Tibial nerve (tissue), 4 donors: ENCODE data around the gene GPRC6A. TPM values are rescaled to one million over a fixed set of nuclear protein-coding genes. Genes with fewer than 3 reads are reported as not detected.

ENCODE experiments used
- DNase-seq, 2 donors: peaks; one replicate each; pipeline ENCODE4 v3.0.0-alpha.2; 2019; ENCODE audit warnings: low spot score in 2 of 2
- H3K27ac ChIP-seq, 4 donors: fragments of 200-600 bp; sonication (generic) in 3 of 4; one replicate each; pipeline ENCODE4 v1.5.1; 2017 to 2019; ENCODE audit warnings: mild to moderate bottlenecking in 1 of 4
- H3K27me3 ChIP-seq, 2 donors: fragments of 200-600 bp; sonication (generic) in 1 of 2; one replicate each; pipeline versions ENCODE4 v1.5.1 to v1.6.0; 2017 to 2019
- H3K36me3 ChIP-seq, 3 donors: fragments of 200-600 bp; sonication (generic); one replicate each; pipeline ENCODE4 v1.5.1; 2018 to 2019
- H3K4me1 ChIP-seq, 4 donors: fragments of 200-600 bp; sonication (generic) in 3 of 4; one replicate each; pipeline ENCODE4 v1.5.1; 2017 to 2019
- H3K4me3 ChIP-seq, 4 donors: fragments of 200-600 bp; sonication (generic) in 3 of 4; one replicate each; pipeline ENCODE4 v1.5.1; 2017 to 2019; ENCODE audit warnings: mild to moderate bottlenecking in 1 of 4, moderate library complexity in 1 of 4
- H3K9me3 ChIP-seq, 4 donors: fragments of 200-600 bp; sonication (generic) in 3 of 4; one replicate each; pipeline ENCODE4 v1.5.1; 2017 to 2019
- EP300 ChIP-seq, 2 donors: sonication (generic); formaldehyde crosslinking; IDR thresholded peaks; one replicate each; pipeline ENCODE4 v1.6.1; 2017; ENCODE audit warnings: antibody characterized with exemption in 2 of 2, mild to moderate bottlenecking in 1 of 2
- POLR2A ChIP-seq, 2 donors: fragments of 450-650 bp; IDR thresholded peaks; one replicate each; pipeline ENCODE4 v1.6.1; 2017; ENCODE audit warnings: antibody characterized with exemption in 2 of 2, mild to moderate bottlenecking in 2 of 2, moderate library complexity in 2 of 2
- whole genome bisulfite sequencing, 2 donors: methylation state at CpG; one replicate each; pipeline ENCODE4 v1.1.5; 2018; 5-methylcytosine and 5-hydroxymethylcytosine counted together
- total RNA-seq, 4 donors: library from RNA; depleted of rRNA; stranded (reverse); fragments of >200 nt; gene quantifications; one replicate each; pipeline ENCODE4 v1.1.0, GENCODE V29; 2016
- TF ChIP-seq, protein P1 (sequence below), 5 experiments: fragments of 200-600 bp in 3 of 5; fragments of 450-650 bp in 2 of 5; sonication (generic) in 3 of 5; IDR thresholded peaks; one replicate each; pipeline ENCODE4 v1.5.1; 2016 to 2019; ENCODE audit warnings: antibody characterized with exemption in 5 of 5, mild to moderate bottlenecking in 3 of 5, moderate library complexity in 2 of 5

Gene GPRC6A, protein sequence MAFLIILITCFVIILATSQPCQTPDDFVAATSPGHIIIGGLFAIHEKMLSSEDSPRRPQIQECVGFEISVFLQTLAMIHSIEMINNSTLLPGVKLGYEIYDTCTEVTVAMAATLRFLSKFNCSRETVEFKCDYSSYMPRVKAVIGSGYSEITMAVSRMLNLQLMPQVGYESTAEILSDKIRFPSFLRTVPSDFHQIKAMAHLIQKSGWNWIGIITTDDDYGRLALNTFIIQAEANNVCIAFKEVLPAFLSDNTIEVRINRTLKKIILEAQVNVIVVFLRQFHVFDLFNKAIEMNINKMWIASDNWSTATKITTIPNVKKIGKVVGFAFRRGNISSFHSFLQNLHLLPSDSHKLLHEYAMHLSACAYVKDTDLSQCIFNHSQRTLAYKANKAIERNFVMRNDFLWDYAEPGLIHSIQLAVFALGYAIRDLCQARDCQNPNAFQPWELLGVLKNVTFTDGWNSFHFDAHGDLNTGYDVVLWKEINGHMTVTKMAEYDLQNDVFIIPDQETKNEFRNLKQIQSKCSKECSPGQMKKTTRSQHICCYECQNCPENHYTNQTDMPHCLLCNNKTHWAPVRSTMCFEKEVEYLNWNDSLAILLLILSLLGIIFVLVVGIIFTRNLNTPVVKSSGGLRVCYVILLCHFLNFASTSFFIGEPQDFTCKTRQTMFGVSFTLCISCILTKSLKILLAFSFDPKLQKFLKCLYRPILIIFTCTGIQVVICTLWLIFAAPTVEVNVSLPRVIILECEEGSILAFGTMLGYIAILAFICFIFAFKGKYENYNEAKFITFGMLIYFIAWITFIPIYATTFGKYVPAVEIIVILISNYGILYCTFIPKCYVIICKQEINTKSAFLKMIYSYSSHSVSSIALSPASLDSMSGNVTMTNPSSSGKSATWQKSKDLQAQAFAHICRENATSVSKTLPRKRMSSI
- not detected for total RNA-seq

DNA sequence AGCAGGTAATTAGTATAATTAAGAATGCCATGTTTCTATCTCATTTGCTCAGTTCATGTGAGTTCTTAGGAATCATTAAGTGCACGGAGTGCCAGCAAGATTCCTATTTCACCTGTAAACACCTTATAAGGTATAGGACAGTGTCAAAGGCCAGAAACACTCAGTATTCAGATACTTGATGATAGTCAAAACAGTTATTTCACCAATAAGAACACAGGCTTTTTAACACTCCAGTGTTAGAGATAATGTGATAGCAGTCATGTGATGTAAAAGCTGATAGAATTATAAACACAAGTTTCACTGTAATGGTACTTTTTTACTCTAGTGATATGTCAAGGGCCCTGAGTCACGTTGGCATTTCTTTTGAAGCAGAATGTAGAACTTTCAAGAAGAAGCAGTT is at the start of gene GPRC6A:
Gene GPRC6A (minus strand): TSS at position 101 of the 400 bp plus-strand sequence. CDS start 70 bp downstream, at position 31.
- H3K4me1 ChIP-seq = no peaks in the 10 kb centered on the region
- no peak for DNase-seq
- WGBS, 2 donors = 61 to 63% methylated on average over 2 of the region's 2 CpGs
- TF ChIP-seq POLR2A (IDR thresholded peaks at IDR 0.05) = no peak
- TF ChIP-seq EP300 (IDR thresholded peaks at IDR 0.05) = no peak
- TF ChIP-seq, protein P1, sequence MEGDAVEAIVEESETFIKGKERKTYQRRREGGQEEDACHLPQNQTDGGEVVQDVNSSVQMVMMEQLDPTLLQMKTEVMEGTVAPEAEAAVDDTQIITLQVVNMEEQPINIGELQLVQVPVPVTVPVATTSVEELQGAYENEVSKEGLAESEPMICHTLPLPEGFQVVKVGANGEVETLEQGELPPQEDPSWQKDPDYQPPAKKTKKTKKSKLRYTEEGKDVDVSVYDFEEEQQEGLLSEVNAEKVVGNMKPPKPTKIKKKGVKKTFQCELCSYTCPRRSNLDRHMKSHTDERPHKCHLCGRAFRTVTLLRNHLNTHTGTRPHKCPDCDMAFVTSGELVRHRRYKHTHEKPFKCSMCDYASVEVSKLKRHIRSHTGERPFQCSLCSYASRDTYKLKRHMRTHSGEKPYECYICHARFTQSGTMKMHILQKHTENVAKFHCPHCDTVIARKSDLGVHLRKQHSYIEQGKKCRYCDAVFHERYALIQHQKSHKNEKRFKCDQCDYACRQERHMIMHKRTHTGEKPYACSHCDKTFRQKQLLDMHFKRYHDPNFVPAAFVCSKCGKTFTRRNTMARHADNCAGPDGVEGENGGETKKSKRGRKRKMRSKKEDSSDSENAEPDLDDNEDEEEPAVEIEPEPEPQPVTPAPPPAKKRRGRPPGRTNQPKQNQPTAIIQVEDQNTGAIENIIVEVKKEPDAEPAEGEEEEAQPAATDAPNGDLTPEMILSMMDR (IDR thresholded peaks at IDR 0.05) = no peak
- no peaks in the 10 kb centered on the region for H3K27me3 ChIP-seq
- H3K27ac ChIP-seq = no peak within 1 kb of the TSS
- peaks cover 0 to 7% (median 2%) of the 10 kb centered on the region in 4 donors for H3K9me3 ChIP-seq
- H3K36me3 ChIP-seq = no peaks in the 10 kb centered on the region
- H3K4me3 ChIP-seq = no peak within 1 kb of the TSS

DNA sequence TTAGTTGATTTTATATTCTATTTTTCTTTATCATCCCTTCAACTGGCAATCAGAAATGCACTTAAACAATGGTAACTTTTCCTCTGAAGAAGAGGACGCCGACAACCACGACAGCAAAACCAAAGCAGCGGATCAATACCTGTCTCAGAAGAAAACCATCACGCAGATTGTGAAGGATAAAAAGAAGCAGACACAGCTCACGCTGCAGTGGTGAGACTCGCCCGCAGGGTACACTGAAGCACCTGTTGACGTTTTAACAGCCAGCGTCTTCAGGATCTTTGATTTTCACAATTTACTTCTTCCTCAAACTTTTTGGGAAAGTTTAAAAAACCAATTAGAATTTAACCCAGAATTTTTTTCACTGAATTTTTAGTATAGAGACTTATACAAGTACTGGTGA is 48.9 kb upstream of the GPRC6A start:
- Histone ChIP-seq H3K27me3 (peaks cover 0 to 48% of the 10 kb centered on the region in 2 donors), H3K36me3 (no peaks in the 10 kb centered on the region), H3K4me3 (no peak overlapping the region), H3K9me3 (peaks cover 0 to under 1% (median 0%) of the 10 kb centered on the region in 4 donors), H3K27ac (no peak overlapping the region), H3K4me1 (peaks cover 0 to 17% (median 3%) of the 10 kb centered on the region in 4 donors)
- no peak for TF ChIP-seq EP300 (IDR thresholded peaks at IDR 0.05)
- no peak for DNase-seq
- 6% methylated on average over 10 of the region's 10 CpGs for WGBS, 2 donors

- Histone ChIP-seq H3K27ac (no peak within 1 kb of the TSS), H3K4me1 (peaks cover 0 to 17% (median 3%) of the 10 kb centered on the region in 4 donors), H3K27me3 (peaks cover 0 to 48% of the 10 kb centered on the region in 2 donors), H3K36me3 (no peaks in the 10 kb centered on the region), H3K4me3 (peak within 1 kb of the TSS in 2 of 4 donors; percentile 8 to 43), H3K9me3 (peaks cover 0 to 3% (median 0%) of the 10 kb centered on the region in 4 donors)
- TF ChIP-seq, protein P1 (IDR thresholded peaks at IDR 0.05) = no peak
- TF ChIP-seq EP300 (IDR thresholded peaks at IDR 0.05) = no peak
- no peak for TF ChIP-seq POLR2A (IDR thresholded peaks at IDR 0.05)
- no peak for DNase-seq
- 1 to 3% methylated on average over 43 to 44 of the region's 73 CpGs for WGBS, 2 donors
Observed at GRCh38 chr6:116876635-116877611, 48.0 kb upstream of the GPRC6A start, which contains the start of gene RFX6. Gene RFX6 (plus strand): TSS chr6:116877242. CDS start chr6:116877276, 34 bp downstream.

GRCh38 chr6:116876107-116876506 is 47.2 kb upstream of the GPRC6A start:
- no peak for DNase-seq
- Histone ChIP-seq H3K4me1 (peaks cover 0 to 17% (median 3%) of the 10 kb centered on the region in 4 donors), H3K4me3 (no peak overlapping the region), H3K9me3 (peaks cover 0 to 3% (median 0%) of the 10 kb centered on the region in 4 donors), H3K27me3 (peaks cover 0 to 48% of the 10 kb centered on the region in 2 donors), H3K27ac (no peak overlapping the region), H3K36me3 (no peaks in the 10 kb centered on the region)
- WGBS, 2 donors = 24 to 28% methylated on average over 8 of the region's 8 CpGs
- TF ChIP-seq, protein P1 (IDR thresholded peaks at IDR 0.05) = no peak
- TF ChIP-seq POLR2A (IDR thresholded peaks at IDR 0.05) (no peak), EP300 (IDR thresholded peaks at IDR 0.05) (no peak)
